NCI-H1930 (cell line): Measurements from ENCODE around the gene HNRNPCL2.
"Not testable (repeated sequence)": the region's sequence is repeated elsewhere in the genome, so short reads cannot be mapped to it uniquely, and the experiment has no call there.

Experiments used
- DNase-seq, 2 experiments: peaks; one replicate each; lab custom pipeline; 2025; lab: John Stamatoyannopoulos, UW

HNRNPCL2 gene

DNA sequence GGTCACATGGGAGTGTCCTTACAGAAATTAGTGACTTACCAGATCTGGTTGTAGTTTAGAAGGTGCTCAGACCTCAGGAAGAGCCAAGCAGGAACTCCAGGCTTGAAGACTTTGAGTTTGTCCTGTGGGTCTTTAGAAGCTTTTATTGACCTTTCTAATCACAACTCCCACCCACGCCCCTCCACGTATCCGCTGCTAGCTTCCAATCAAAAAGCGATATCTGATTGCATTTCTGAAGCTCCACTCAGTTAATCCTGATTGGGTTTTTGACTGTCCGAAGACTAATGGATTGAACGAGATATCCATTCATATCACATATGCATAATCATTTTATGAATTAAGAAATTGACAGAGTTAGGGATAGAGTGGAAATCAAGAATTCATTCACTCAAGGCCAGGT, at the start of gene HNRNPCL2:
Gene HNRNPCL2, minus strand, starts transcription at position 101 of the 400 bp plus-strand sequence. CDS start 454 bp downstream, outside the sequence.
- not testable (repeated sequence) for DNase-seq

DNA sequence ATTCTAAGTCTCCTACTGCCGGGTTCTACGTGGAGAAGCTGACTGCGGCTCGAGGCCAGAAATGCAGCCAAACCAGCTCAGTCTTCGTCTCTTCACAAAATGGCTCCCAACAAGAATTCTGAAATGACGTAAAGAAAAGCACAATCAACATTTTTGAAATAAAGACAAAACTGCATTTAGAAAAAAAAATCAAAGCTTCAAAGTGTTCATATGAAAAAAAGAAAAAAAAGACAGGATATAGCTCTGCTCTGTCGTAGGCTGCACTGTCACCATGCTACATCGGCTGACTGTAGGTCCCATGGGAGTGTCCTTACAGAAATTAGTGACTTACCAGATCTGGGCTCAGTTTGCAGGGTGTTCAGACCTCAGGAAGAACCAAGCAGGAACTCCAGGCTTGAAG, 48.9 kb upstream of the HNRNPCL2 start, which contains the start of gene HNRNPCL4:
Gene HNRNPCL4, minus strand, starts transcription at position 101 of the 400 bp plus-strand sequence. CDS start 164 bp downstream, outside the sequence.
- DNase-seq: not testable (repeated sequence)

DNA sequence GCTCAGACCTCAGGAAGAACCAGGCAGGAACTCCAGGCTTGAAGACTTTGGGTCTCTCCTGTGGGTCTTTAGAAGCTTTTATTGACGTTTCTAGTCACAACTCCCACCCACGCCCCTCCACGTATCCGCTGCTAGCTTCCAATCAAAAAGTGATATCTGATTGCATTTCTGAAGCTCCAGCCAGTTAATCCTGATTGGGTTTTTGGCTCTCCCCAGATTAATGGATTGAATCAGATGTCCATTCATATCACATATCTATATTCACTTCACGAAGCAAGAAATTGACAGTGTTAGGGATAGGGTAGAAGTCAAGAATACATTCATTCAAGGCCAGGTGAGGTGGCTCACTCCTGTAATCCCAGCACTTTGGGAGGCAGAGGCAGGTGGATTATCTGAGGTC, 39.3 kb upstream of the HNRNPCL2 start, which contains the start of gene PRAMEF26:
Gene PRAMEF26, minus strand, starts transcription at position 101 of the 400 bp plus-strand sequence. CDS start 2,914 bp downstream, outside the sequence.
- not testable (repeated sequence) for DNase-seq

DNA sequence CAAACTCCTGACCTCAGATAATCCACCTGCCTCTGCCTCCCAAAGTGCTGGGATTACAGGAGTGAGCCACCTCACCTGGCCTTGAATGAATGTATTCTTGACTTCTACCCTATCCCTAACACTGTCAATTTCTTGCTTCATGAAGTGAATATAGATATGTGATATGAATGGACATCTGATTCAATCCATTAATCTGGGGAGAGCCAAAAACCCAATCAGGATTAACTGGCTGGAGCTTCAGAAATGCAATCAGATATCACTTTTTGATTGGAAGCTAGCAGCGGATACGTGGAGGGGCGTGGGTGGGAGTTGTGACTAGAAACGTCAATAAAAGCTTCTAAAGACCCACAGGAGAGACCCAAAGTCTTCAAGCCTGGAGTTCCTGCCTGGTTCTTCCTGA, 46.2 kb downstream of the HNRNPCL2 start, which contains the start of gene PRAMEF25:
Gene PRAMEF25, plus strand, starts transcription at position 301 of the 400 bp plus-strand sequence. CDS start 2,920 bp downstream, outside the sequence.
- not testable (repeated sequence) for DNase-seq
